GM10266 (cell line): Measurements from ENCODE around the gene DSCAML1.

Experiments
- DNase-seq: peaks from one replicate; pipeline ENCODE4 v3.0.0; 2012; ENCODE audit errors: extremely low spot score
- CTCF ChIP-seq: IDR thresholded peaks from 2 replicates; pipeline ENCODE4 v1.5.1; 2012; ENCODE audit warnings: mild to moderate bottlenecking, low read depth; ENCODE audit not compliant: control insufficient read depth, insufficient read depth; ENCODE audit errors: missing control alignments

DSCAML1 gene

GRCh38 chr11:117826190-117826570, 29.2 kb upstream of the DSCAML1 start:
- no peak for TF ChIP-seq CTCF
- no peak for DNase-seq

- no peak for TF ChIP-seq CTCF
- no peak for DNase-seq
Measured at GRCh38 chr11:117825538-117826189, 28.6 kb upstream of the DSCAML1 start.

GRCh38 chr11:117824571-117825537, 27.8 kb upstream of the DSCAML1 start, which contains the start of gene FXYD2:
Gene FXYD2 (minus strand): TSS chr11:117824744. CDS start chr11:117824678, 66 bp downstream.
- no peak for TF ChIP-seq CTCF
- no peak for DNase-seq

- no peak for TF ChIP-seq CTCF
- DNase-seq, result no peak
Measured at GRCh38 chr11:117823946-117824420, 27.0 kb upstream of the DSCAML1 start.

GRCh38 chr11:117823294-117823945, 26.4 kb upstream of the DSCAML1 start:
- DNase-seq, result no peak
- no peak for TF ChIP-seq CTCF

- no peak for DNase-seq
Measured at GRCh38 chr11:117822074-117823033, 25.3 kb upstream of the DSCAML1 start.

More at GRCh38 chr11:117822074-117823033, 25.3 kb upstream of the DSCAML1 start:
- peak; percentile 72 for TF ChIP-seq CTCF
